HepG2 (cell line): ENCODE results near the gene COQ3. TPM values are rescaled to one million over a fixed set of nuclear protein-coding genes. Genes with fewer than 3 reads are reported as not detected.

Source experiments
- ARNTL ChIP-seq: sonication (generic); formaldehyde crosslinking; IDR thresholded peaks from 2 replicates; pipeline ENCODE4 v1.4.0; 2020; ENCODE audit warnings: mild to moderate bottlenecking, missing genetic modification reagents
- EED ChIP-seq: sonication (generic); formaldehyde crosslinking; IDR thresholded peaks from 2 replicates; pipeline ENCODE4 v1.5.0; 2020; ENCODE audit warnings: mild to moderate bottlenecking, missing genetic modification reagents
- ERF ChIP-seq: IDR thresholded peaks from 2 replicates; pipeline ENCODE4 v1.6.1; 2018; ENCODE audit warnings: missing biosample characterization, missing genetic modification reagents
- HHEX ChIP-seq: IDR thresholded peaks from 2 replicates; pipeline ENCODE4 v1.6.1; 2016; ENCODE audit warnings: control low read depth
- IRF1 ChIP-seq: sonication (generic); formaldehyde crosslinking; IDR thresholded peaks from 2 replicates; pipeline ENCODE4 v1.4.0; 2020; ENCODE audit warnings: low read depth, mild to moderate bottlenecking, missing genetic modification reagents
- KMT2A ChIP-seq: sonication (generic); formaldehyde crosslinking; IDR thresholded peaks from 2 replicates; pipeline ENCODE4 v1.4.0; 2020; ENCODE audit warnings: missing genetic modification reagents
- KMT2B ChIP-seq: IDR thresholded peaks from 2 replicates; pipeline ENCODE4 v1.6.1; 2016; ENCODE audit warnings: missing genetic modification reagents, missing compliant biosample characterization
- ONECUT2 ChIP-seq: sonication (generic); formaldehyde crosslinking; IDR thresholded peaks from 2 replicates; pipeline ENCODE4 v1.4.0; 2020; ENCODE audit warnings: missing genetic modification reagents
- RXRA ChIP-seq: sonication (generic); formaldehyde crosslinking; IDR thresholded peaks from 2 replicates; pipeline ENCODE4 v1.5.1; 2020; ENCODE audit warnings: missing genetic modification reagents
- SCMH1 ChIP-seq: sonication (generic); formaldehyde crosslinking; IDR thresholded peaks from 2 replicates; pipeline ENCODE4 v1.9.0; 2021; ENCODE audit warnings: missing genetic modification reagents, mild to moderate bottlenecking, borderline replicate concordance
- SIX1 ChIP-seq: sonication (generic); formaldehyde crosslinking; IDR thresholded peaks from 2 replicates; pipeline ENCODE4 v1.4.0; 2020; ENCODE audit warnings: missing genetic modification reagents, borderline replicate concordance
- SMYD3 ChIP-seq: sonication (generic); formaldehyde crosslinking; IDR thresholded peaks from 2 replicates; pipeline ENCODE4 v1.8.1; 2023; ENCODE audit warnings: mild to moderate bottlenecking, missing genetic modification reagents
- SNAI1 ChIP-seq: sonication (generic); formaldehyde crosslinking; IDR thresholded peaks from 2 replicates; pipeline ENCODE4 v1.5.0; 2020; ENCODE audit warnings: mild to moderate bottlenecking, missing genetic modification reagents, borderline replicate concordance
- TFDP1 ChIP-seq: IDR thresholded peaks from 2 replicates; pipeline ENCODE4 v1.6.1; 2016; ENCODE audit warnings: missing compliant biosample characterization, missing genetic modification reagents, borderline replicate concordance
- U2AF1 ChIP-seq: fragments of 200-400 bp; formaldehyde crosslinking; optimal IDR thresholded peaks from 2 replicates; pipeline ENCODE3; 2017; ENCODE audit warnings: mild to moderate bottlenecking, low read depth, low read length
- ZNF326 ChIP-seq: sonication (generic); formaldehyde crosslinking; IDR thresholded peaks from 2 replicates; pipeline ENCODE4 v1.4.0; 2020; ENCODE audit warnings: missing genetic modification reagents, borderline replicate concordance
- ZNF589 ChIP-seq: sonication (generic); formaldehyde crosslinking; conservative IDR thresholded peaks from 2 replicates; pipeline ENCODE4 v1.8.0; 2022; ENCODE audit warnings: mild to moderate bottlenecking, moderate library complexity, missing genetic modification reagents
- ZNF749 ChIP-seq: sonication (generic); formaldehyde crosslinking; IDR thresholded peaks from 2 replicates; pipeline ENCODE4 v1.8.0; 2022; ENCODE audit warnings: mild to moderate bottlenecking, missing genetic modification reagents, moderate library complexity, borderline replicate concordance
- ZNF781 ChIP-seq: sonication (generic); formaldehyde crosslinking; IDR thresholded peaks from 2 replicates; pipeline ENCODE4 v1.5.1; 2020; ENCODE audit warnings: borderline replicate concordance, mild to moderate bottlenecking, missing genetic modification reagents; ENCODE audit errors: not compliant biosample characterization
- ZNF883 ChIP-seq: sonication (generic); formaldehyde crosslinking; IDR thresholded peaks from 2 replicates; pipeline ENCODE4 v1.5.1; 2020; ENCODE audit warnings: mild to moderate bottlenecking, missing genetic modification reagents; ENCODE audit errors: not compliant biosample characterization
- polyA plus RNA-seq, 8 experiments: library from polyadenylated mRNA; depleted of rRNA in 3 of 8; stranded (reverse) in 7 of 8; unstranded in 1 of 8; fragments of >200 nt; fragmentation: Illumina TruSeq in 4 of 8; extraction: Trizol in 4 of 8; gene quantifications; 2 replicates each; pipeline versions ENCODE4 v1.2.1 to v1.2.3, GENCODE V29; 2011 to 2016; ENCODE audit warnings: low read depth in 4 of 8, missing spikeins in 1 of 8, mixed read lengths in 1 of 8; ENCODE audit not compliant: insufficient read depth in 1 of 8
- total RNA-seq, 5 experiments: library from RNA; depleted of rRNA; stranded (reverse); fragments of >200 nt; fragmentation: Illumina TruSeq; extraction: Trizol; gene quantifications; 2 replicates each; pipeline ENCODE4 v1.2.3, GENCODE V29; 2016; ENCODE audit warnings: low read depth in 1 of 5
- TF ChIP-seq, protein P1 (sequence below): sonication (generic); formaldehyde crosslinking; IDR thresholded peaks from 2 replicates; pipeline ENCODE4 v1.4.0; 2020; ENCODE audit warnings: mild to moderate bottlenecking, missing genetic modification reagents, borderline replicate concordance
- TF ChIP-seq, protein P2 (sequence below): sonication (generic); formaldehyde crosslinking; IDR thresholded peaks from 2 replicates; pipeline ENCODE4 v1.8.0; 2022; ENCODE audit warnings: missing genetic modification reagents, mild to moderate bottlenecking, inconsistent platforms, borderline replicate concordance

The COQ3 gene
- total and polyA plus RNA-seq, 2 of the 13 experiments (the other 11 are each of a cell fraction or from before 2014, with no cell fraction given), result 5.3 to 20.5 TPM

GRCh38 chr6:99393698-99394531 lies at the start of gene COQ3 (continued):
- TF ChIP-seq ZNF326 (no peak), SIX1 (CRISPR knock-in tag) (no peak), HHEX (CRISPR knock-in tag) (no peak), EED (CRISPR knock-in tag) (peak; percentile 57; the same call in 1 of the 2 replicates), ZNF749 (CRISPR knock-in tag) (no peak), TFDP1 (CRISPR knock-in tag) (no peak; the same call in 1 of the 2 replicates), U2AF1 (no peak), ONECUT2 (CRISPR knock-in tag) (no peak), ZNF883 (no peak), KMT2B (peak; percentile 50; the same call in 1 of the 2 replicates), ERF (peak; percentile 43; the same call in 1 of the 2 replicates), SCMH1 (CRISPR knock-in tag) (no peak), ARNTL (CRISPR knock-in tag) (peak; percentile 38; the same call in 1 of the 2 replicates), IRF1 (no peak), SNAI1 (CRISPR knock-in tag) (no peak), ZNF781 (CRISPR knock-in tag) (peak; percentile 90), SMYD3 (CRISPR knock-in tag) (no peak), RXRA (CRISPR knock-in tag) (peak; percentile 46; the same call in 1 of the 2 replicates), KMT2A (peak; percentile 68; the same call in 1 of the 2 replicates), ZNF589 (CRISPR knock-in tag) (no peak)
- TF ChIP-seq, protein P1, sequence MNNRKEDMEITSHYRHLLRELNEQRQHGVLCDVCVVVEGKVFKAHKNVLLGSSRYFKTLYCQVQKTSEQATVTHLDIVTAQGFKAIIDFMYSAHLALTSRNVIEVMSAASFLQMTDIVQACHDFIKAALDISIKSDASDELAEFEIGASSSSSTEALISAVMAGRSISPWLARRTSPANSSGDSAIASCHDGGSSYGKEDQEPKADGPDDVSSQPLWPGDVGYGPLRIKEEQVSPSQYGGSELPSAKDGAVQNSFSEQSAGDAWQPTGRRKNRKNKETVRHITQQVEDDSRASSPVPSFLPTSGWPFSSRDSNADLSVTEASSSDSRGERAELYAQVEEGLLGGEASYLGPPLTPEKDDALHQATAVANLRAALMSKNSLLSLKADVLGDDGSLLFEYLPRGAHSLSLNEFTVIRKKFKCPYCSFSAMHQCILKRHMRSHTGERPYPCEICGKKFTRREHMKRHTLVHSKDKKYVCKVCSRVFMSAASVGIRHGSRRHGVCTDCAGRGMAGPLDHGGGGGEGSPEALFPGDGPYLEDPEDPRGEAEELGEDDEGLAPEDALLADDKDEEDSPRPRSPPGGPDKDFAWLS (CRISPR knock-in tag), result no peak
- TF ChIP-seq, protein P2, sequence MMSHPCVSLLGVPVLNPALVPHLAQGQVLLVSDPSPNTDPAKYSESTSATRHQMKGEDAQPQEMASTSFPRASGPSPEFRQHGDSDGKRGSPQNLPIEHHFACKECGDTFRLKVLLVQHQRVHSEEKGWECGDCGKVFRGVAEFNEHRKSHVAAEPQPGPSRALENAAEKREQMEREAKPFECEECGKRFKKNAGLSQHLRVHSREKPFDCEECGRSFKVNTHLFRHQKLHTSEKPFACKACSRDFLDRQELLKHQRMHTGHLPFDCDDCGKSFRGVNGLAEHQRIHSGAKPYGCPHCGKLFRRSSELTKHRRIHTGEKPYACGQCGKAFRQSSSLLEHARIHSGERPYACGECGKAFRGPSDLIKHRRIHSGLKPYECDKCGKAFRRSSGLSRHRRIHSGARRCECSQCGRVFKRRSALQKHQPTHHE (CRISPR knock-in tag), result peak; percentile 88; the same call in 1 of the 2 replicates
